ENCODE measurements around the gene CIAO2B.
A peak's percentile ranks its signal among the peaks of the same experiment; 100 is the strongest.
"Not testable (repeated sequence)": the region's sequence is repeated elsewhere in the genome, so short reads cannot be mapped to it uniquely, and the experiment has no call there.

Gene CIAO2B

DNA sequence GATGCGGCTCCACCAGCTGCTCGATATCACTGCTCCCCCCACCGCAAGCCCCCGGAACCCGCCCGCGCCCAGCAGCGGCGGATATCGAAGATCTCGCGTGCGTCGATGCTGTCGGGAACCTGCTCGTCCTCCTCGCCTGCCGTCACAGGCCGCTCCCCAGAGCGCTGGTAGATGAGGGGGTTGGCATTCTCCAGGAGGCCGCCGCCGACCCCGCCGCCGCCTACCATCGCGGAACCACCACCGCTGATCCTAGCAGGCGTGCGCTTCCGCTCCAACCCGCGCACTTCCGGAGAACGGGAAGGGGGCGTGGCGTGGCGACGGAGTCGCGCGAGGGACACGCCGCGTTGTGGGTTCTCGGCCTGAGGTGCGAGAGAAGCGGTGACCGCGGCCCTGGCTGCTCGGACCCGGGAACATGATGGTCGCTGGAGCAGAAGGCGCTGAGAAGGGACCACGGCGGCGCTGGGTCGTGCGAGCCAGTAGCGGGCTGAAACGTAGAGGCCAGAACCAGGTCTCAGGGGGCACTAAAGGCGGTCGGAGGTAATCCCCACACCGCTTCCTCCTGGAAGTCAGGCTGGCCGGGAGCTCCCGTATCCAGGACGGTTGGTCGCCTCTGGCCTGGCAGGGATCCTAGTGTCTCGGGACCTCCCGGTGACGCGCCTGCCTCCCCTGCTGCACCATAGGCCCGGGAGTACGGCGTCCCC is at the start of gene CIAO2B:
Gene CIAO2B (minus strand): TSS at position 265 of the 701 bp plus-strand sequence. CDS start 38 bp downstream, at position 227.
- DNase-seq, result peak; percentile 94

DNA sequence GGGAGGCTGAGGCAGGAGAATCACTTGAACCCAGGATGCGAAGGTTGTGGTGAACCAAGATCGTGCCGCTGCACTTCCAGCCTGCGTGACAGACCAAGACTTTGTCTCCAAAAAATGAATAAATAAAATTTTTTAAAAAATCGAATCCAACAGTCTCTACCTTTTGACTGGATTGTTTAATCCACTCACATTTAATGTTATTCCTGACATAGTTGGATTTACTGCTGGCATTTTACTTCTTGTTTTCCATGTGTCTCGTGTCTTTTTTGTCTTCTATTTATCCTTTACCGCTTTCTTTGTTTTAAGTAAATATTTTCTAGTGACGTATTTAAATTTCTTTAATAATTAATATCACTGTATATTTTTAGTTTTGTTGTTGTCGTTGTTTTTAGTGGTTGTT is 48.8 kb upstream of the CIAO2B start:
- no peak for DNase-seq

DNA sequence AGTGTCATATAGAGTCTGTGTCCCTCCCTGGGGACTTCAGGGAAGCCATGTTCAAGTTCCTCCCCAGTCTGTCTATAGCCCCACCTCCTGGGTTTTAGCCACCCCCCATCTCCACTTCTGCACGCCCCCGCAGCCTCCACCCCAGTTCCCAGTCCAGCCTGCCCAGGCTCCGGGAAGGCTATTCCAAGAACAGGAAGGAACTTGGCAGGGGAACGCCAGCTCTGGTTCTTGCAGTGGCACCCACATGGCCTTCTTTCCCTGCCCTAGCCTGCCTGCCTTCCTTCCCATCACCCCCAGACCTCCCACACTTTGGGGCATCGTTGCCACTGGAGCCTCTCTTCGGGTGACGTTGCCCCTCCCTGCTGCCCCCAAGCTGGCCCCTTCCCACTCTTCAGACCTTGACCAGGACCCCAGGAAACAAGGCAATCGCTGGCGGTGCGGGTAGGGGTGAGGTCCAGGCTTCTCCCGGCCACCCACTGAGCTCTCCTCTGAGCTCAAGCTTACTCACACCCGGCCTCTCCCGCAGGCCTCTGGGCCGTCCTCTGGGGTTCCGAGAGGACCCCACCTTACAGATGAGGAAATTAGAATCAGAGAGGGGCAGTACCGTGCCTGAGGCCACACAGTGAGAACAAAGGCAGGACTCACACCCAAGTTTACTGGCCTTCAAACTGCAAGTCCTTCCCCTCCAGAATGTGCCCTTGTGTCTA is 45.0 kb upstream of the CIAO2B start:
- DNase-seq, result no peak

DNA sequence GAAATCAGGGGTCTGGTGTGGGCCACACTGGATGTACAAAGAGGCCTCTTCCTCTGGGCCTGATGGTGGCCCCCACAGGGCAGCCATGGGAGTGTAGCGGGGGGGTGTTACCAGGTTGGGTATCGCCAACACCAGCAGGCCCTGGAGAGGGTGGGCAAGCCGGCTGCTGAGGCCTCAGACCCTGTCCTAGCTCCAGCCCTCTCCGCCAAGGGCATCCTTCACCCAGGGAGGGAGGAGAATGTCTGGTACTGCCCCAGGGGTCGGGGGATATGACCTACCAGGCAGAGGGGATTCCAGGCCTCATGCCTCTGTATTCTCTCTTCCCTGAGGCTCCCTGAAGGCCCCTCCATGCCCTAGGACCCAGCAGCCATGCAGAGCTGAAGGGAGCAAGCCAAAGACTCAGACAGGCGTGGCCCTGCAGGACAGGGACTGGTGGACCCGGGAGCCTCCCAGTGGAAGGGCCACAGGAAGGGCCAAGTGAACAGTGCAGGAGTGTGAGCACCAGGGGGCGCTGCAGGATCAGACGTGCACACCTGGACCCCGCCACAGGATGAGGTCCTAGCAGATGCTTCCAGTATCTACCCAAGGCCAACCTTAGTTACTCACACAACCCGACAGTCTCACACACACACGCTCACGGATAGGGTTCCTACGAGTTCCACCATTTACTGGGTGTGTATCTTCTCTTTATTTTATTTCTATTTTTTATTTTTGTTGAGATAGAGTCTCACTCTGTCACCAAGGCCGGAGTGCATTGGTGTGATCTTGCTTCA is 43.3 kb upstream of the CIAO2B start:
- DNase-seq, result peak; percentile 97

DNA sequence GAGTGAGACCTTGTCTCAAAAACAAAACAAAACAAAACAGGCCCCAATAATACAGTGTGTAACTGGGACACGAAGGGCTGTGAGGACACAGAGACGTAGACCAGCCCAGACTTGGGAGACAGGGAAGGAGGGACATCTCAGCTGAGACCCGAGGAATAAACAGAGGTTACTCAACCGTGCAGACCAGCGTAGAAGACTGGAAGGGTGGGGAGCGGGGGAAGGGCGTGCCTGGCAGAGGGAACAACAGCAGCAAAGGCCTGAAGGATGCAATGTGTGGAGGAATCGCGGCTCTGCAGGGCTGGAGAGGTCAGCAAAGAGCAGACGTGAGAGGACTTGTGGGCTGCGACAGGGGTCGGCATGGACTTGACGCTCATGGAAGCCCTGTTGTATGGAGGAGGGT is 42.5 kb upstream of the CIAO2B start:
- DNase-seq, result no peak

DNA sequence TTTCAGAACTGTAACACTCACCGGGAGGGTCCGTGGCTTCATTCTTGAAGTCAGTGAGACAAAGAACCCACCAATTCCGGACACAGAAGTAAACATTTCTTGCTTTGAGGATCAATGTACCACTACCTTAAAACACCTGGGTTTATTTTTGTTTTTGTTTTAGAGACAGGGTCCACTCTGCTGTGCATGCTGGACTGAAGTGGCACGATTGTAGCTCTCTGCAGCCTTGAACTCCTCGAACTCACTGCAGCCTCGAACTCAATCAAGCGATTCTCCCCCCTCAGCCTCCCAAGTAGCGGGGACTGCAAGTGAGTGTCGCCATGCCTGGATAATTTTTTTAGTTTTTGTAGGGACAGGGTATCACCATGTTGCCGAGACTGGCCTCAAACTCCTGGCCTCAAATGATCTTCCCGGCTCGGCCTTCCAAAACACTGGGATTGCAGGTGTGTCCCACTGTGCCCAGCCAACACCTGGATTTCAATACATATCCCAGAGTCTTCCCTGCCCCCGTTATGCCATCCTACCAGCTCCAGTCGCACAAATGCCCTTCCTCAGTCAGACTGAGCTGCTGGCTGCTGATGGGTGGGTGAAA is 41.2 kb upstream of the CIAO2B start:
- no peak for DNase-seq

DNA sequence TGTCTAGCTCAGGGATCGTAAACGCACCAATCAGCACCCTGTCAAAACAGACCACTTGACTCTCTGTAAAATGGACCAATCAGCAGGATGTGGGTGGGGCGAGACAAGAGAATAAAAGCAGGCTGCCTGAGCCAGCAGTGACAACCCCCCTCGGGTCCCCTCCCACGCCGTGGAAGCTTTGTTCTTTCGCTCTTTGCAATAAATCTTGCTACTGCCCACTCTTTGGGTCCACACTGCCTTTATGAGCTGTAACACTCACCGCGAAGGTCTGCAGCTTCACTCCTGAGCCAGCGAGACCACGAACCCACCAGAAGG is 40.7 kb upstream of the CIAO2B start:
- peak; percentile 83 for DNase-seq

DNA sequence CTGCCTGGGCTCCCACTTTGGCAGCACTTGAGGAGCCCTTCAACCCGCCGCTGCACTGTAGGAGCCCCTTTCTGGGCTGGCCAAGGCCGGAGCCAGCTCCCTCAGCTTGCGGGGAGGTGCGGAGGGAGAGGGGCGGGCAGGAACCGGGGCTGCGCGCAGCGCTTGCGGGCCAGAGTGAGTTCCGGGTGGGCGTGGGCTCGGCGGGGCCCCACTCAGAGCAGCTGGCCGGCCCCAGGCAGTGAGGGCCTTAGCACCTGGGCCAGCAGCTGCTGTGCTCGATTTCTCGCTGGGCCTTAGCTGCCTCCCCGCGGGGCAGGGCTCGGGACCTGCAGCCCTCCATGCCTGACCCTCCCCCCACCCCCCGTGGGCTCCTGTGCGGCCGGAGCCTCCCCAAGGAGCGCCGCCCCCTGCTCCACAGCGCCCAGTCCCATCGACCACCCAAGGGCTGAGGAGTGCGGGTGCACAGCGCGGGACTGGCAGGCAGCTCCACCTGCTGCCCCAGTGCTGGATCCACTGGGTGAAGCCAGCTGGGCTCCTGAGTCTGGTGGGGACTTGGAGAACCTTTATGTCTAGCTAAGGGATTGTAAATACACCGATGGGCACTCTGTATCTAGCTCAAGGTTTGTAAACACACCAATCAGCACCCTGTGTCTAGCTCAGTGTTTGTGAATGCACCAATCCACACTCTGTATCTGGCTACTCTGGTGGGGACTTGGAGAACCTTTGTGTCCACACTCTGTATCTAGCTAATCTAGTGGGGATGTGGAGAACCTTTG is 40.1 kb upstream of the CIAO2B start:
- DNase-seq, result not testable (repeated sequence)

DNA sequence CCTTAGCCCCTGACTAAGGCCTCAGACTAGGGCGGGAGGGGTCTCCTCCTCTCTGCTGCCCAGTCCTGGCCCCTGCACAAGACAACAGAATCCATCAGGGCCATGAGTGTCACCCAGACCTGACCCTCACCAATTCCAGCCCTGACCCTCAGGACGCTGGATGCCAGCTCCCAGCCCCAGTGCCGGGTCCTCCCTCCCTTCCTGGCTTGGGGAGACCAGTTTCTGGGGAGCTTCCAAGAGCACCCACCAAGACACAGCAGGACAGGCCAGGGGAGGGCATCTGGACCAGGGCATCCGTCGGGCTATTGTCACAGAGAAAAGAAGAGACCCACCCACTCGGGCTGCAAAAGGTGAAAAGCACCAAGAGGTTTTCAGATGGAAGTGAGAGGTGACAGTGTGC is 39.5 kb upstream of the CIAO2B start:
- no peak for DNase-seq

DNA sequence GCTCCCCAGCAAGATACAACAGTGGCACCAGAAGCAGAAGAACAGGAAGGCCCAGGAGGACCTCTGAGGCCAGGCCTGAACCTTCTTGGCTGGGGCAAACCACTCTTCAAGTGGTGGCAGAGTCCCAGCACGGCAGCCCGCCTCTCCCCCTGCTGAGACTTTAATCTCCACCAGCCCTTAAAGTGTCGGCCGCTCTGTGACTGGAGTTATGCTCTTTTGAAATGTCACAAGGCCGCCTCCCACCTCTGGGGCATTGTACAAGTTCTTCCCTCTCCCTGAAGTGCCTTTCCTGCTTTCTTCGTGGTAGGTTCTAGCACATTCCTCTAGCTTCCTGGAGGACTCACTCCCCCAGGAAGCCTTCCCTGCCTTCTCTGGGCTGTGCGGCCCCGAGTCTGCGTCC is 38.8 kb upstream of the CIAO2B start:
- no peak for DNase-seq

DNA sequence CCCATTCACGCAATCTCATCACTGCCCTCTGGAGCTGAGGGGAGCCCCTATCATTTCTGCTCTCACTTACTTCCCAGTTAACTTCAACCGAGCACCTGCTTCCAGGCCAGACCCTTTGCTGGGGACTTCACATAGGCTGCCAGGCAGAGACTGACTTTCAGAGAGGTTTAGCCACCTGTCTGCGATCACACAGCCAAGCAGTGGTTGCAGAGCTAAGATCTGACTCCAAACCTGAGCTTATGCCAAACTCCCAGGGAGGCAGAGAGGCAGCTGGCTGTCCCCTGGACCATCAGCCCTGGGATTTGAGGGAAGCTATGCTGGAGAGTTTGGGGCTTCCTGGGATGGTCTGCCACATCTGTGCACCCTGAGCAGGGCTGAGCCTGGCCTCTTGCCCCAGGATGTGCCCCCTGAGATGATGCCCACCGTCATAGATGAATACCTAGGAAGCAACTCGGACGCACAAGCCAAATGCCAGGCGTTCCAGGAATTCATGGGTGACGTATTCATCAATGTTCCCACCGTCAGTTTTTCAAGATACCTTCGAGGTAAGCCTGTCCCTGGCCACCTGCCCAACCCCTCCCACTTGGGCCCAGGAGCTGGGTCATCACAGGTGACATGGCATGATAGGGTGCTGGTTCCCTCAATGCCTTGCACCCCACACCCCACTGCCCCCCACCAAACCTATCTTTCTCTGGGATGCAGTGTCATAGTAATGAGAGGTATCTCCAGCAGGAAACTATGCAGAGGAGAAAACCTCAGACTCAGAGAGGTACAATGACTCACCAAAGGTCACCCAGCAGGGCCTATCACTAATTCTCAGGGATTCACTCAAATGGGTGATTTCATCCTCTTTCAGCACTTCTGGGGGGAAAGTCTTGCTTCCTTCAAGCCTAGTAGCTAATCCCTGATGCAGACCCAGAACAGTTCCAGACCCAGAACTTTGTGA is 36.8 kb upstream of the CIAO2B start:
- no peak for DNase-seq

DNA sequence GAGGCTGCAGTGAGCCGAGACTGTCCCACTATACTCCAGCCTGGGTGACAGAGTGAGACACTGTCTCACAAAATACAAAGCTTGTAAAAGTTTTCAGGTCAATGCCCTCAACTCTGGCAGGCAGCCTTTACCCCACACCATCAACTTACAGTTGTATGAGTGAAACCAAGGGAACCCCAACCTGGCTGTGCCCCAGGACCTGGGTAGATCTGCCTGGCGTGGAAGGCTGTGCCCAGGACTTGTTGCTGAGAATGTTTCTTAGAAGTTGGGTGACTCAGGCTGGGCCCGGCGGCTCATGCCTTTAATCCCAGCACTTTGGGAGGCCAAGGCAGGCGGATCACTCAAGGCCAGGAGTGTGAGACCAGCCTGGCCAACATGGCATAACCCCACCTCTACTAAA is 34.6 kb upstream of the CIAO2B start:
- no peak for DNase-seq

DNA sequence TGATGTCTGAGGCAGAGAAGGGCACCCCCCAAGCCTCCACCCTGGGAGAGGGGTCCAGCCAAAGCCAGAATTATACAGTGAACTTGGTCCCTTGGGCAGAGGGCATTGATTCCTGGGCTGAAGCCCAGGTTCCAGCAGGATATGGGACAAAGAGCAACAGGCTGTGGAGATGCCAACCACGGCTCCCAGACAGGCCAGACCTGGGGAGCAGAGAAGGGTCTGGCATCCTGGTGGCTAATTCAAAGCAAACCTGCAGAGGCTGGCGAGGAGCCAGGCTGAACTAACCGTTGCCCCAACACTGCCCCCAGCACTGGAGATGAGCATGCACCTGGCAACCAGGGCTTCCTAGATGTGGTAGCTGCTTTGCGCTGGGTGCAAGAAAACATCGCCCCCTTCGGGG is 29.8 kb upstream of the CIAO2B start:
- no peak for DNase-seq

DNA sequence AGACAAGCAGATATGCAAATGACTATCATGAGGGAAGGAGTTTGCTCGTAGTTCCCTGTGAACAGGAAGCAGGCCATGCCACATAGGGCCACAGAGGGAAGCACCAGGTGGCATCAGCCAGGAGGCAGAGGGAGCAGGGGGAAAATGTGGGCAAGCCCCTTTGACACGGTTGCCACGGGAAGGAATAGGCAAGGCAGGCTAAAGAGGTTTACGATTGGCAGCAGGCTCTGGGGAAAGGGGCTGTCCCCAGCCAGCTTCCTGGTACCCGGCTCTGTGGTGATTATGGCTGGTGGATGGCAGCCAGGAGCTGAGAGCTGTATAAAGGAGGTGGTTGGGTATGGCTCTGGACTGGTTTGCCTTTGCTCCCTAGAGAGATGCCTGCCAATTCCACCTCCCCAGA is 27.7 kb upstream of the CIAO2B start:
- DNase-seq, result no peak

DNA sequence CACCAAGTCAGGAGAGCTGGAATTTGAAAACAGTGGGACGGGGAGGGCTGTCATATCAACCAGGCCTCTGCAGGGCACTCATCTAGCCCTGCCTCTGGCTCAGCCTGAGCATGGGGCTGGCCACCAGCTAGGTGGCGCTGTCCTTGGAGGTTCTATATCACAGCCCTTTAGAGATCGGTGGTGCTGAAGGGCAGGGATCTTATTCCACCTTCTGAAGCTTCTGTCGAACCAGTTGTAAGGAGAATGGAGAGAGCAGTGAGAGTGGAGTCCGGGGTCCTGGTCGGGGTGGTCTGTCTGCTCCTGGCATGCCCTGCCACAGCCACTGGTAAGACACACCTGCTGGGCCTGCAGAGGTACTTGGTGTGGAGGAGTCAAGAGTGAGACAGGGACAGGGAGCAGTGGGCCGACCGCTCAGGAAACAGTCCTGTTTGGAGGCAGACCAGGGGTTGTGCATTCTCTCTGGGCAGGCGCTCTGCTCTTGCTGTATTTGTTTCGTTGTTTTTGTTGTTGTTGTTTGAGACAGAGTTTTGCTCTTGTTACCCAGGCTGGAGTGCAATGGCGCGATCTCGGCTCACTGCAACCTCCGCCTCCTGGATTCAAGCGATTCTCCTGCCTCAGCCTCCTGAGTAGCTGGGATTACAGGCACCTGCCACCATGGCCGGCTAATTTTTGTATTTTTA is 27.0 kb upstream of the CIAO2B start, which contains the start of gene CES3:
Gene CES3 (plus strand): TSS at position 202 of the 680 bp plus-strand sequence. CDS start 42 bp downstream, at position 244.
- peak; percentile 83 for DNase-seq

DNA sequence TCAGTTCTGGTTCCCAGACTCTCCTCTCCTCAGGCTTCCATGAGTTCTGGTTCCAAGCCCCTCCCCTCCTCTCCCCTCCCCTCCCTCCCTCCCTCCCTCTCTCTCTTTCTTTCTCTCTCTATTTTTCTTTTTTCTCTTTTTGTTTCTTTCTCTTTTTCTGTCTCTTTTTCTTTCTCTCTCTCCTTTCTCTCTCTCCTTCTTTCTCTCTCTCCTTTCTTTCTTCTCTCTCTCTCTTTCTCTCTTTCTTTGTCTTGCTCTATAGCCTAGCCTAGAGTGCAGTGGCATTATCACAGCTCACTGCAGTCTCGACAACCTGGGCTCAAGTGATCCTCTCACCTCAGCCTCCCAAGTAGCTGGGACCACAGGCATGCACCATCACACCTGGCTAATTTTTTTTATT is 26.1 kb upstream of the CIAO2B start:
- no peak for DNase-seq

DNA sequence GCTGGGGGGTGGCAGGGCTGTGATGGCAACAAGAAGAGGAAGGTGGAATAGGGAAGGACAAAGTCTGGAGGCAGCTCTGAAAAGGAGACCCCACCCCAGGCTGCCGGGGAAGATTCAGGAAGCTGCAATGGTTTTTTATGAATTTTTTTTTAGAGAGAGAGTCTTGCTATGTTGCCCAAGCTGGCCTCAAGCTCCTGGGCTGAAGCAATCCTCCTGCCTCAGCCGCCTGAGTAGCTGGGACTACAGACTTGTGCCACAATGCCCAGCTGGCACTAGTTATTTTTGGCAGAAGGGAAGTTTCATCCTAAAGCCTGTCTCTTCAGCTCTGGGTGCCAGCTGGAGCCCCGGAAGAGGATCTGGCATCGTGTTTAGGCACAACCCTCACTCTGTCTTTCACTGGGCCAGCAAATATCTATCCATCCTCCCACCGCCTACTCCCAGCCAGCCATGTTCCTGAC is 25.5 kb upstream of the CIAO2B start:
- DNase-seq, result no peak

DNA sequence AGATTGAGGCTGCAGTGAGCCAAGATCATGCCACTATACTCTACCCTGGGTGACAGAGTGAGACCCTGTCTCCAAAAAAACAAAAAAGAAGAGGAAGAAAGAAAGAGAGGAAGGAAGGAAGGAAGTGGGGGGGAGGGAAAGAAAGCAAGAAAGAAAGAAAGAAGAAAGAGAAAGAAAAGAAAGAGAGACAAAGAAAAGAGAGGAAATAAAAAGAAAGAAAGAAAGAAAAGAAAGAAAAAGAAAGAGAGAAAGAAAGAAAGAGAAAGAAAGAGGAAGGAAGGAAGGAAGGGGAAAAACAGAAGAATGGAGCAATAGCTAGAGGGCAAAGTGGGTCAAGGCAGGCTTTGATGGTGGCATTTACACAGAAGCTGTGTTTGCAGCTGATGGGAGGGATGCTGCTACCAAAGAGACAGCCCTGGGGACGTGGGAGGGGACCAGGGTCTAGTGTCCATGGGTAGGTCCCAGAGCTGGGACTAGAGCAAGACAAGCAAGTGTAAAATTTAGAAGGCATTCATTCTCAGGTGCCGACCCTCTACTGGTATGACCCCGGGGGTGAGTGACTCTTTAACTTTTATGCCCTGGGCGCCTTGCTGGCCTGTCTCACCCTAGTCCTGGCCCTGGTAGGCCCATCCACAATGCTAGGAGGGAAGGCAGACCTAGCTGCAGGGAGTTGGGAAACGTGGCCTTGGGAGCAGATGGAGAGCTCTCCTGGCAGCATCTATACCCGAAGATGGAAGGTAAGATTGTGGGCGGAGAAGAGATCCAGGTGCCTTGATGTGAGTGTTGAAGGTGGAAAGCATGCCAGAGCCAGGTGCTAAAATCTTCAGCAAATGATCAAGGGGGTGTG is 24.9 kb upstream of the CIAO2B start:
- no peak for DNase-seq

DNA sequence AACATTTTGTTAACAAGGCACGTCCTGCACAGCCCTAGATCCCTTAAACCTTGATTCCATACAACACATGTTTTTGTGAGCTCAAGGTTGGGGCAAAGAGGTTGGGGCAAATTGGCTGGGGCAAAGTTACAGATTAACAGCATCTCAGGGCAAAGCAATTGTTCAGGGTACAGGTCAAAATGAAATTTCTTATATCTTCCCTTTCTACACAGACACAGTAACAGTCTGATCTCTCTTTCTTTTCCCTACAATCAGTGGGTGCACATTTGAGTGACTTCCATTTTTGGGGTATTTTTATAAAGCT is 21.9 kb upstream of the CIAO2B start:
- DNase-seq, result not testable (repeated sequence)
